ENCODE measurements around the gene ENOX1. TPM values are rescaled to one million over a fixed set of nuclear protein-coding genes. Genes with fewer than 3 reads are reported as not detected.
"Not testable (repeated sequence)": the region's sequence is repeated elsewhere in the genome, so short reads cannot be mapped to it uniquely, and the experiment has no call there.

Gene ENOX1
- total RNA-seq, 1 experiment from 2014 or later: not detected

- no peak for DNase-seq (ENCODE audit: low read depth)
- in situ Hi-C loops (cut with HindIII; ENCODE audit: low pct_unique_long_range_greater_than_20kb, low sequenced_read_pairs): no loop called here
Observed at GRCh38 chr13:43180036-43180660, 606.6 kb downstream of the ENOX1 start.

- in situ Hi-C loops (cut with HindIII; ENCODE audit: low pct_unique_long_range_greater_than_20kb, low sequenced_read_pairs): no loop called here
- no peak for DNase-seq (ENCODE audit: low read depth)
Observed at GRCh38 chr13:43171489-43171888, 615.3 kb downstream of the ENOX1 start.

- in situ Hi-C loops (cut with HindIII; ENCODE audit: low pct_unique_long_range_greater_than_20kb, low sequenced_read_pairs): no loop called here
- no peak for DNase-seq (ENCODE audit: low read depth)
Observed at GRCh38 chr13:43170506-43170905, 616.3 kb downstream of the ENOX1 start.

- in situ Hi-C loops (cut with HindIII; ENCODE audit: low pct_unique_long_range_greater_than_20kb, low sequenced_read_pairs); DNase-seq (ENCODE audit: low read depth): not testable (repeated sequence)
Observed at GRCh38 chr13:43168434-43168833, 618.3 kb downstream of the ENOX1 start.

GRCh38 chr13:43167731-43168130 lies 619.0 kb downstream of the ENOX1 start:
- no peak for DNase-seq (ENCODE audit: low read depth)
- in situ Hi-C loops (cut with HindIII; ENCODE audit: low pct_unique_long_range_greater_than_20kb, low sequenced_read_pairs): no loop called here

- in situ Hi-C loops (cut with HindIII; ENCODE audit: low pct_unique_long_range_greater_than_20kb, low sequenced_read_pairs): no loop called here
- no peak for DNase-seq (ENCODE audit: low read depth)
Observed at GRCh38 chr13:43166644-43167457, 619.9 kb downstream of the ENOX1 start.

Other genes with a start within 250 kb of the ENOX1 start
- 8.4 and 21.4 TPM in 2 replicates for gene CCDC122, start 92.8 kb upstream of the ENOX1 start, total RNA-seq (2014; rRNA removed; shearing (Covaris generic); ENCODE audit: low replicate concordance)
- gene LACC1, start 92.9 kb upstream of the ENOX1 start, total RNA-seq (2014; rRNA removed; shearing (Covaris generic); ENCODE audit: low replicate concordance): 5.0 TPM in 1 of 2 replicates, not detected in the other